Measurements from ENCODE around the gene RAB11B. TPM values are rescaled to one million over a fixed set of nuclear protein-coding genes. Genes with fewer than 3 reads are reported as not detected.
A peak's percentile ranks its signal among the peaks of the same experiment; 100 is the strongest.

The RAB11B gene
- total and polyA plus RNA-seq, 2 of the 13 experiments (the other 11 are each of a cell fraction or from before 2014, with no cell fraction given), result 6.0 to 28.4 TPM

DNA sequence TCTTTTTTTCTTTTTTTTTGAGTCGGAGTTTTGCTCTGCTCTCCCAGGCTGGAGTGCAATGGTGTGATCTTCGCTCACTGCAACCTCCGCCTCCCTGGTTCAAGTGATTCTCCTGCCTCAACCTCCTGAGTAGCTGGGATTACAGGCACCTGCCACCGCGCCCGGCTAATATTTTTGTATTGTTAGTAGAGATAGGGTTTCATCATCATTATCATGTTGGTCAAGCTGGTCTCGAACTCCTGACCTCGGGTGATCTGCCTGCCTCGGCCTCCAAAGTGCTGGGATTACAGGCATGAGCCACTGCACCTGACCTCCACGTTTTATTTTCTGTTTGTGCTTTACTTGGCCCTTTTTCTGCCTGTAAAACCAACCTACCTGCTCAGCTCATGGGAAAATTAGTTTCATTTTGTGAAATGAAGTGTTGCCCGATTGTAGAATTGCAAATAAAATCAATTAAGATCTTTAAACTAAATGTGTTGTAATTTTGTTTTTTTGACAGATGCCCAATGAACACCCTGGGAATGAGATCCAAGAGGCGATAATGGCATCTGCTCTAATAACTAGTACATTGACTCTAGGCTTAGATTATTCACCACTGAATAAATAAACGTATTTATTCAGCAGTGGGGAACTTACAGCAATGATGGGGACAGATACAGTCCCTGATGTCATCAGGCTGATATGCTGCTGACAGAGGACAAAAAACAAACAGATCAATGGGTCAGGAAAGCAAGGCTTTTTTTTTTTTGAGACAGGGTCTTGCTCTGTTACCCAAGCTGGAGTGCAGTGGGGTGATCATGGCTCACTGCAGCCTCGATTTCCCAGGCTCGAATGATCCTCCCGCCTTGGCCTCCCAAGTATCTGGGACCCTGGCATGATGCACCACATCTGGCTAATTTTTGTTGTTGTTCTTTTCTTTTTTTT is 2.2 kb upstream of the RAB11B start (continued):
- TF ChIP-seq PRMT3 (CRISPR knock-in tag; IDR thresholded peaks at IDR 0.05; ENCODE audit: borderline replicate concordance, low read depth) (no peak), NPAS2 (CRISPR knock-in tag; IDR thresholded peaks at IDR 0.05; ENCODE audit: borderline replicate concordance) (no peak), ZKSCAN8 (CRISPR knock-in tag; IDR thresholded peaks at IDR 0.05; ENCODE audit: borderline replicate concordance) (no peak), BRD4 (CRISPR knock-in tag; IDR thresholded peaks at IDR 0.05) (no peak), ZFYVE20 (CRISPR knock-in tag; IDR thresholded peaks at IDR 0.05; ENCODE audit: borderline replicate concordance, low read depth) (no peak), ZFX (CRISPR knock-in tag; IDR thresholded peaks at IDR 0.05; ENCODE audit: low read depth) (no peak; the same call in 1 of the 2 replicates), ZNF567 (CRISPR knock-in tag; IDR thresholded peaks at IDR 0.05; ENCODE audit: borderline replicate concordance) (no peak), MIER3 (CRISPR knock-in tag; IDR thresholded peaks at IDR 0.05; ENCODE audit: borderline replicate concordance) (no peak), ZNF781 (CRISPR knock-in tag; IDR thresholded peaks at IDR 0.05; ENCODE audit: borderline replicate concordance, not compliant biosample characterization) (no peak), NONO (IDR thresholded peaks at IDR 0.05) (no peak), NONO (CRISPR knock-in tag; conservative IDR thresholded peaks at IDR 0.05) (peak; percentile 85), TMF1 (CRISPR knock-in tag; IDR thresholded peaks at IDR 0.05; ENCODE audit: low read depth) (no peak), ZNF737 (CRISPR knock-in tag; IDR thresholded peaks at IDR 0.05; ENCODE audit: borderline replicate concordance) (no peak), IRX3 (CRISPR knock-in tag; IDR thresholded peaks at IDR 0.05; ENCODE audit: borderline replicate concordance, low read depth) (no peak), SNAI1 (CRISPR knock-in tag; IDR thresholded peaks at IDR 0.05; ENCODE audit: borderline replicate concordance) (no peak), KLF9 (CRISPR knock-in tag; IDR thresholded peaks at IDR 0.05; ENCODE audit: low read depth) (no peak), POLR2AphosphoS5 (IDR thresholded peaks at IDR 0.05; ENCODE audit: low read depth, low read length) (no peak), ZNF850 (CRISPR knock-in tag; conservative IDR thresholded peaks at IDR 0.05) (no peak), PCBP1 (IDR thresholded peaks at IDR 0.05; ENCODE audit: borderline replicate concordance, low read depth, low read length) (no peak), NCOA2 (CRISPR knock-in tag; IDR thresholded peaks at IDR 0.05) (peak; percentile 85)
- TF ChIP-seq, protein P1, sequence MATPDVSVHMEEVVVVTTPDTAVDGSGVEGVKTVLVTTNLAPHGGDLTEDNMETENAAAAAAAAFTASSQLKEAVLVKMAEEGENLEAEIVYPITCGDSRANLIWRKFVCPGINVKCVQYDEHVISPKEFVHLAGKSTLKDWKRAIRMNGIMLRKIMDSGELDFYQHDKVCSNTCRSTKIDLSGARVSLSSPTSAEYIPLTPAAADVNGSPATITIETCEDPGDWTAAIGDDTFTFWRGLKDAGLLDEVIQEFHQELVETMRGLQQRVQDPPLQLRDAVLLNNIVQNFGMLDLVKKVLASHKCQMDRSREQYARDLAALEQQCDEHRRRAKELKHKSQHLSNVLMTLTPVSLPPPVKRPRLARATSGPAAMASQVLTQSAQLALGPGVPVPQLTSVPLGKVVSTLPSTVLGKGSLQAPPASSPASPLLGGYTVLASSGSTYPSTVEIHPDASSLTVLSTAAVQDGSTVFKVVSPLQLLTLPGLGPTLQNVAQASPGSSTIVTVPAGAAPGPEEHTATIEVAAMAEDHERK (CRISPR knock-in tag; IDR thresholded peaks at IDR 0.05; ENCODE audit: low read depth), result no peak
- TF ChIP-seq, protein P2, sequence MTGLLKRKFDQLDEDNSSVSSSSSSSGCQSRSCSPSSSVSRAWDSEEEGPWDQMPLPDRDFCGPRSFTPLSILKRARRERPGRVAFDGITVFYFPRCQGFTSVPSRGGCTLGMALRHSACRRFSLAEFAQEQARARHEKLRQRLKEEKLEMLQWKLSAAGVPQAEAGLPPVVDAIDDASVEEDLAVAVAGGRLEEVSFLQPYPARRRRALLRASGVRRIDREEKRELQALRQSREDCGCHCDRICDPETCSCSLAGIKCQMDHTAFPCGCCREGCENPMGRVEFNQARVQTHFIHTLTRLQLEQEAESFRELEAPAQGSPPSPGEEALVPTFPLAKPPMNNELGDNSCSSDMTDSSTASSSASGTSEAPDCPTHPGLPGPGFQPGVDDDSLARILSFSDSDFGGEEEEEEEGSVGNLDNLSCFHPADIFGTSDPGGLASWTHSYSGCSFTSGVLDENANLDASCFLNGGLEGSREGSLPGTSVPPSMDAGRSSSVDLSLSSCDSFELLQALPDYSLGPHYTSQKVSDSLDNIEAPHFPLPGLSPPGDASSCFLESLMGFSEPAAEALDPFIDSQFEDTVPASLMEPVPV (CRISPR knock-in tag; IDR thresholded peaks at IDR 0.05), result peak; percentile 73; the same call in 1 of the 2 replicates
